ENCODE measurements around the gene EIF2B4. TPM values are rescaled to one million over a fixed set of nuclear protein-coding genes. Genes with fewer than 3 reads are reported as not detected.

The EIF2B4 gene
- total RNA-seq, 1 donor from 2014 or later: 29.7 TPM

GRCh38 chr2:27381577-27382181, 11.5 kb upstream of the EIF2B4 start:
- H3K36me3 ChIP-seq (ENCODE audit: control insufficient read depth, insufficient read depth, low read length): peaks cover 23% of the 10 kb centered on the region
- no peak overlapping the region for H3K4me3 ChIP-seq (ENCODE audit: low read depth, low read length)
- DNase-seq (ENCODE audit: low read depth) (no peak), FAIRE-seq (no peak)
- TF ChIP-seq CTCF (IDR thresholded peaks at IDR 0.05; ENCODE audit: insufficient read depth, low read length, severe bottlenecking): no peak
- H3K27me3 ChIP-seq (ENCODE audit: control insufficient read depth, insufficient read depth, low read length): no peaks in the 10 kb centered on the region

- TF ChIP-seq CTCF (IDR thresholded peaks at IDR 0.05; ENCODE audit: insufficient read depth, low read length, severe bottlenecking): no peak
- no peaks in the 10 kb centered on the region for H3K27me3 ChIP-seq (ENCODE audit: control insufficient read depth, insufficient read depth, low read length)
- FAIRE-seq (peak; percentile 68), DNase-seq (ENCODE audit: low read depth) (peak; percentile 92)
- H3K4me3 ChIP-seq (ENCODE audit: low read depth, low read length): peak within 1 kb of the TSS; percentile 84
- peaks cover 28% of the 10 kb centered on the region for H3K36me3 ChIP-seq (ENCODE audit: control insufficient read depth, insufficient read depth, low read length)
Observed at GRCh38 chr2:27380626-27381545, 10.7 kb upstream of the EIF2B4 start, which contains the start of gene ZNF513. Gene ZNF513 (minus strand): TSS chr2:27380734. CDS start chr2:27380526, 208 bp downstream.

DNA sequence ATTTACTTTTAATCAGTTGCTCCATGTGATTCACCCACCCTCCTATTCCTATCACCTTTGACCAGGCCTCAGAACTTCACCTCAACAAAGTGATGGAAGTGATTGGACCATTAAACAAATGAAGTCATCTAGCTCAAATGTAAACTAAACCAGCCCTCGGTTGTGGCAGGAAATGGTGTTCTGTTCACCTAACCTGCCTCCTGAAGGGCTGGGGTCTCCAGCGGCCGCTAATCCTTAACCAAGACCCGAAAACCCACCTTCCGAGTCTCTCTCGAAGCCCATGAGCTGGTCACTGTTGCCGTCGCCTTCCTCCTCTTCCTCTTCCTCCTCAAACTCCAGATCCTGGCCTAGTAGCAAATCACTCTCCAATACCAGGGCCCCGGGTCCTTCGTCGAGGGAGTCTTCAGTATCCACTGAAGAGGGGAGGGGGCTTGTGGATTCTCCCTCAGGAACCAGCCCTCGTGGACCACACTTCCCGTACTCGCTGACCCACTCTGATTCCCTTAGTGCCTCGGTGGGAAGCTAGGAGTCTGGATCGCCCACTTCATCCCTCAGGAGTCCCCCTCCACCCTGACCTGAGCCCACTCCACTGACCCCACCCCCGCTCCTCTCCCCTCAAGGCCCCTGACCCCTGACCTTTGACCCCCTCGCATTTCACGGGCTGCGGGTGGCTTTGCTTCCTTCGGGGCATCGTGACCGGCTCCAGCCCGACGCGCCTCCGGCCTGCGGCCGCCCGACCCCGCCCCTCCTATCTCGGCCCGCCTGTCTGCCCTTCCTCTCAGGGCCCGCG, 9.9 kb upstream of the EIF2B4 start:
- no peak for TF ChIP-seq CTCF (IDR thresholded peaks at IDR 0.05; ENCODE audit: insufficient read depth, low read length, severe bottlenecking)
- no peak for FAIRE-seq
- Histone ChIP-seq H3K27me3 (ENCODE audit: control insufficient read depth, insufficient read depth, low read length) (no peaks in the 10 kb centered on the region), H3K4me3 (ENCODE audit: low read depth, low read length) (peak overlapping the region; percentile 84), H3K36me3 (ENCODE audit: control insufficient read depth, insufficient read depth, low read length) (peaks cover 31% of the 10 kb centered on the region)
- peak; percentile 57 for DNase-seq (ENCODE audit: low read depth)

DNA sequence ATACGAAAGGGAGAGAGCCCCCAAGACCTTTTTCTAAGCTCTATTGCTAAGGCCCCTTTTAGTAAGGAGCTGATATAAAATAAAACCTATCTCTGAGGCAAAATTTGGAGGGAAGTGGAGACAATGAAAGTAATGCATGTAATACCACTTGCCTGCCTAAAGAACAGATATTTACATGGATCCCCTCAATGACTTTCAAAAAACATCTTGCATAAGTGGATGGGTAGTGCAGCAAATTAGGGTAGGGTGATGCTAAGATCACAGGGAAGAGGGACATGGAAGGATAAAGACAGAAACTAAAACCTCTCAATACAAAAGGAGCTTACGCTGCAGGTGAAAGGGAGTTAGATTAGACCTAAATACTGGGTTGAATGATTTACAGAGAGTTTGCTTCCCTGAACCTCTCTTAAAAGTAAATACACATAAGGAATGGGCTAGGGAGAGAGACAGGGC, 9.3 kb upstream of the EIF2B4 start:
- no peak for FAIRE-seq
- no peak for TF ChIP-seq CTCF (IDR thresholded peaks at IDR 0.05; ENCODE audit: insufficient read depth, low read length, severe bottlenecking)
- peaks cover 29% of the 10 kb centered on the region for H3K36me3 ChIP-seq (ENCODE audit: control insufficient read depth, insufficient read depth, low read length)

DNA sequence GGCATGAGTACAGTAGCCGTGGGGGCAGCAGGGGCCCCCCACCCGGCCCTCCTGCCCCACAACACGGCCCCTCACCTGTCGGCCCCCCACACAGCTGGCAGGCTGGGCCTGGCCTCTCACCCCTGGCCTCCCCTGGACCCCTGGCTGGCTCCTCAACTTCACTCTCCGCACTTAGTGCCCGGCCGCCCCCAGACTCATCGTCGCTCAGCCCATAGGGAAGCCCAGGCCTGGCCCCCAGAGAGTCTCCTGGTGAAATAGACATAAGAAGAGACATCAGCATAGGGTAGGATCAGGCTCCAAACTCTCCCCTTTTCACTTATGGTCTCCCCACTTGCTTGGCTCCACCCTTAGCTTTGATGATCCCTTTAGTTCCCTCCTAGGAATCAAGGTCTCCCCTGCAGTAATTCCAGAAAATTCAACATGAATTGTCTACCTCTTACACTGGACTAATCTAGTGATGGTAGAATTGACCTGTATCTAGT, 8.7 kb upstream of the EIF2B4 start:
- DNase-seq (ENCODE audit: low read depth): no peak
- Histone ChIP-seq H3K4me3 (ENCODE audit: low read depth, low read length) (no peak overlapping the region), H3K27me3 (ENCODE audit: control insufficient read depth, insufficient read depth, low read length) (no peaks in the 10 kb centered on the region), H3K36me3 (ENCODE audit: control insufficient read depth, insufficient read depth, low read length) (peaks cover 30% of the 10 kb centered on the region)
- no peak for FAIRE-seq
- no peak for TF ChIP-seq CTCF (IDR thresholded peaks at IDR 0.05; ENCODE audit: insufficient read depth, low read length, severe bottlenecking)

More for the DNA sequence above, 9.3 kb upstream of the EIF2B4 start:
- H3K27me3 ChIP-seq (ENCODE audit: control insufficient read depth, insufficient read depth, low read length): no peaks in the 10 kb centered on the region
- peak overlapping the region; percentile 84 for H3K4me3 ChIP-seq (ENCODE audit: low read depth, low read length)
- no peak for DNase-seq (ENCODE audit: low read depth)

Measured in bronchial epithelial cell (primary cell).